HEK293 (cell line): ENCODE measurements around the gene HDHD5.

ENCODE experiments used
- AEBP2 ChIP-seq: fragments of 450-650 bp; formaldehyde crosslinking; IDR thresholded peaks from 2 replicates; pipeline ENCODE4 v1.5.1; 2016; ENCODE audit warnings: missing biosample characterization, missing genetic modification characterization, borderline replicate concordance
- BCL11A ChIP-seq: fragments of 450-650 bp; formaldehyde crosslinking; IDR thresholded peaks from 2 replicates; pipeline ENCODE4 v1.5.1; 2016; ENCODE audit warnings: low read depth, missing biosample characterization, missing genetic modification characterization
- EGR2 ChIP-seq: fragments of 450-650 bp; formaldehyde crosslinking; IDR thresholded peaks from 2 replicates; pipeline ENCODE4 v1.5.1; 2016; ENCODE audit warnings: low read depth, missing biosample characterization, missing genetic modification characterization
- FEZF1 ChIP-seq: fragments of 450-650 bp; formaldehyde crosslinking; IDR thresholded peaks from 2 replicates; pipeline ENCODE4 v1.5.1; 2016; ENCODE audit warnings: missing biosample characterization, missing genetic modification characterization
- GLI2 ChIP-seq: fragments of 450-650 bp; formaldehyde crosslinking; IDR thresholded peaks from 2 replicates; pipeline ENCODE4; 2017; ENCODE audit warnings: missing biosample characterization, missing genetic modification characterization, low read depth, borderline replicate concordance
- INSM2 ChIP-seq: fragments of 450-650 bp; formaldehyde crosslinking; IDR thresholded peaks from 2 replicates; pipeline ENCODE4 v1.5.1; 2016; ENCODE audit warnings: missing biosample characterization, missing genetic modification characterization
- KLF16 ChIP-seq: fragments of 450-650 bp; formaldehyde crosslinking; IDR thresholded peaks from 2 replicates; pipeline ENCODE4 v1.5.1; 2017; ENCODE audit warnings: missing biosample characterization, missing genetic modification characterization
- KLF17 ChIP-seq: fragments of 450-650 bp; formaldehyde crosslinking; IDR thresholded peaks from 2 replicates; pipeline ENCODE4 v1.5.1; 2016; ENCODE audit warnings: missing biosample characterization, missing genetic modification characterization
- KLF8 ChIP-seq: fragments of 450-650 bp; formaldehyde crosslinking; IDR thresholded peaks from 2 replicates; pipeline ENCODE4 v1.5.1; 2016; ENCODE audit warnings: missing biosample characterization, missing genetic modification characterization
- OSR2 ChIP-seq: fragments of 450-650 bp; formaldehyde crosslinking; IDR thresholded peaks from 2 replicates; pipeline ENCODE4 v1.5.1; 2016; ENCODE audit warnings: missing biosample characterization, missing genetic modification characterization
- WT1 ChIP-seq: fragments of 450-650 bp; formaldehyde crosslinking; IDR thresholded peaks from 2 replicates; pipeline ENCODE4 v1.5.1; 2016; ENCODE audit warnings: missing biosample characterization, missing genetic modification characterization
- ZBTB17 ChIP-seq: fragments of 450-650 bp; formaldehyde crosslinking; IDR thresholded peaks from 2 replicates; pipeline ENCODE4 v1.5.1; 2016; ENCODE audit warnings: missing biosample characterization, missing genetic modification characterization
- ZEB2 ChIP-seq: fragments of 450-650 bp; formaldehyde crosslinking; IDR thresholded peaks from 2 replicates; pipeline ENCODE4 v1.5.1; 2016; ENCODE audit warnings: missing biosample characterization, missing genetic modification characterization
- ZNF138 ChIP-seq: fragments of 450-650 bp; formaldehyde crosslinking; IDR thresholded peaks from 2 replicates; pipeline ENCODE4 v1.5.1; 2016; ENCODE audit warnings: missing biosample characterization, missing genetic modification characterization, borderline replicate concordance
- ZNF140 ChIP-seq: fragments of 450-650 bp; formaldehyde crosslinking; IDR thresholded peaks from 2 replicates; pipeline ENCODE4 v1.5.1; 2016; ENCODE audit warnings: missing biosample characterization, missing genetic modification characterization
- ZNF146 ChIP-seq: fragments of 450-650 bp; formaldehyde crosslinking; IDR thresholded peaks from 2 replicates; pipeline ENCODE4 v1.5.1; 2016; ENCODE audit warnings: missing biosample characterization, missing genetic modification characterization
- ZNF155 ChIP-seq: fragments of 450-650 bp; formaldehyde crosslinking; IDR thresholded peaks from 2 replicates; pipeline ENCODE4 v1.5.1; 2016; ENCODE audit warnings: missing biosample characterization, missing genetic modification characterization
- ZNF169 ChIP-seq: fragments of 450-650 bp; formaldehyde crosslinking; IDR thresholded peaks from 2 replicates; pipeline ENCODE4 v1.5.1; 2016; ENCODE audit warnings: missing biosample characterization, missing genetic modification characterization
- ZNF174 ChIP-seq: fragments of 450-650 bp; formaldehyde crosslinking; IDR thresholded peaks from 2 replicates; pipeline ENCODE4 v1.5.0; 2017; ENCODE audit warnings: missing biosample characterization, mild to moderate bottlenecking, missing genetic modification characterization
- ZNF2 ChIP-seq: fragments of 450-650 bp; formaldehyde crosslinking; IDR thresholded peaks from 2 replicates; pipeline ENCODE4 v1.5.1; 2016; ENCODE audit warnings: missing biosample characterization, missing genetic modification characterization
- ZNF214 ChIP-seq: fragments of 450-650 bp; formaldehyde crosslinking; IDR thresholded peaks from 2 replicates; pipeline ENCODE4 v1.5.1; 2017; ENCODE audit warnings: missing biosample characterization, mild to moderate bottlenecking, missing genetic modification characterization, borderline replicate concordance
- ZNF24 ChIP-seq: fragments of 450-650 bp; formaldehyde crosslinking; IDR thresholded peaks from 2 replicates; pipeline ENCODE4 v1.5.1; 2016; ENCODE audit warnings: missing biosample characterization, missing genetic modification characterization
- ZNF266 ChIP-seq: fragments of 450-650 bp; formaldehyde crosslinking; IDR thresholded peaks from 2 replicates; pipeline ENCODE4 v1.5.1; 2016; ENCODE audit warnings: missing biosample characterization, missing genetic modification characterization, low read depth
- ZNF292 ChIP-seq: fragments of 450-650 bp; formaldehyde crosslinking; IDR thresholded peaks from 2 replicates; pipeline ENCODE4 v1.5.1; 2016; ENCODE audit warnings: low read depth, missing biosample characterization, missing genetic modification characterization, borderline replicate concordance
- ZNF354C ChIP-seq: fragments of 450-650 bp; formaldehyde crosslinking; IDR thresholded peaks from 2 replicates; pipeline ENCODE4 v1.5.1; 2016; ENCODE audit warnings: missing biosample characterization, missing genetic modification characterization, low read depth, borderline replicate concordance
- ZNF48 ChIP-seq: fragments of 450-650 bp; formaldehyde crosslinking; IDR thresholded peaks from 2 replicates; pipeline ENCODE4 v1.5.1; 2016; ENCODE audit warnings: missing biosample characterization, missing genetic modification characterization
- ZNF501 ChIP-seq: fragments of 450-650 bp; formaldehyde crosslinking; IDR thresholded peaks from 2 replicates; pipeline ENCODE4 v1.5.1; 2016; ENCODE audit warnings: missing biosample characterization, missing genetic modification characterization
- ZNF530 ChIP-seq: fragments of 450-650 bp; formaldehyde crosslinking; IDR thresholded peaks from 2 replicates; pipeline ENCODE4 v1.5.1; 2016; ENCODE audit warnings: low read depth, missing biosample characterization, missing genetic modification characterization
- ZNF544 ChIP-seq: fragments of 450-650 bp; formaldehyde crosslinking; IDR thresholded peaks from 2 replicates; pipeline ENCODE4 v1.5.0; 2017; ENCODE audit warnings: missing biosample characterization, missing genetic modification characterization
- ZNF791 ChIP-seq: fragments of 450-650 bp; formaldehyde crosslinking; IDR thresholded peaks from 2 replicates; pipeline ENCODE4 v1.5.1; 2016; ENCODE audit warnings: missing biosample characterization, missing genetic modification characterization
- ZSCAN16 ChIP-seq: fragments of 450-650 bp; formaldehyde crosslinking; IDR thresholded peaks from 2 replicates; pipeline ENCODE4 v1.5.1; 2016; ENCODE audit warnings: missing biosample characterization, missing genetic modification characterization
- TF ChIP-seq, protein P1 (sequence below): fragments of 450-650 bp; IDR thresholded peaks from 2 replicates; pipeline ENCODE4 v1.5.1; 2018; ENCODE audit warnings: missing biosample characterization, missing genetic modification characterization
- TF ChIP-seq, protein P2 (sequence below): fragments of 450-650 bp; formaldehyde crosslinking; IDR thresholded peaks from 2 replicates; pipeline ENCODE4 v1.5.1; 2016; ENCODE audit warnings: missing biosample characterization, missing genetic modification characterization

HDHD5 gene

GRCh38 chr22:17121233-17122195 lies 37.6 kb downstream of the HDHD5 start, which contains the start of gene TMEM121B (continued):
- TF ChIP-seq KLF17 (tag by site-specific recombination) (peak; percentile 96), ZNF48 (tag by site-specific recombination) (no peak), ZNF791 (tag by site-specific recombination) (no peak), ZBTB17 (tag by site-specific recombination) (peak; percentile 48; the same call in 1 of the 2 replicates), KLF16 (tag by site-specific recombination) (peak; percentile 84), EGR2 (tag by site-specific recombination) (peak; percentile 75), INSM2 (tag by site-specific recombination) (no peak), OSR2 (tag by site-specific recombination) (no peak), ZNF292 (tag by site-specific recombination) (no peak), ZNF530 (tag by site-specific recombination) (no peak), ZNF169 (no peak), ZNF501 (0 out of 2 replicates have a peak, but pooled peaks have one; percentile 50), ZNF266 (tag by site-specific recombination) (no peak), ZNF544 (tag by site-specific recombination) (no peak), ZNF140 (tag by site-specific recombination) (no peak), ZNF214 (tag by site-specific recombination) (no peak), AEBP2 (tag by site-specific recombination) (no peak), ZNF354C (tag by site-specific recombination) (no peak), ZNF138 (tag by site-specific recombination) (no peak), ZSCAN16 (no peak), ZNF155 (tag by site-specific recombination) (no peak), KLF8 (tag by site-specific recombination) (peak; percentile 73), ZNF174 (tag by site-specific recombination) (no peak), BCL11A (no peak), WT1 (tag by site-specific recombination) (peak; percentile 50), GLI2 (tag by site-specific recombination) (no peak), ZNF24 (tag by site-specific recombination) (0 out of 2 replicates have a peak, but pooled peaks have one; percentile 52), ZEB2 (tag by site-specific recombination) (peak; percentile 71), FEZF1 (no peak), ZNF146 (no peak), ZNF2 (tag by site-specific recombination) (no peak)
- TF ChIP-seq, protein P1, sequence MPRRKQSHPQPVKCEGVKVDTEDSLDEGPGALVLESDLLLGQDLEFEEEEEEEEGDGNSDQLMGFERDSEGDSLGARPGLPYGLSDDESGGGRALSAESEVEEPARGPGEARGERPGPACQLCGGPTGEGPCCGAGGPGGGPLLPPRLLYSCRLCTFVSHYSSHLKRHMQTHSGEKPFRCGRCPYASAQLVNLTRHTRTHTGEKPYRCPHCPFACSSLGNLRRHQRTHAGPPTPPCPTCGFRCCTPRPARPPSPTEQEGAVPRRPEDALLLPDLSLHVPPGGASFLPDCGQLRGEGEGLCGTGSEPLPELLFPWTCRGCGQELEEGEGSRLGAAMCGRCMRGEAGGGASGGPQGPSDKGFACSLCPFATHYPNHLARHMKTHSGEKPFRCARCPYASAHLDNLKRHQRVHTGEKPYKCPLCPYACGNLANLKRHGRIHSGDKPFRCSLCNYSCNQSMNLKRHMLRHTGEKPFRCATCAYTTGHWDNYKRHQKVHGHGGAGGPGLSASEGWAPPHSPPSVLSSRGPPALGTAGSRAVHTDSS: no peak
- TF ChIP-seq, protein P2, sequence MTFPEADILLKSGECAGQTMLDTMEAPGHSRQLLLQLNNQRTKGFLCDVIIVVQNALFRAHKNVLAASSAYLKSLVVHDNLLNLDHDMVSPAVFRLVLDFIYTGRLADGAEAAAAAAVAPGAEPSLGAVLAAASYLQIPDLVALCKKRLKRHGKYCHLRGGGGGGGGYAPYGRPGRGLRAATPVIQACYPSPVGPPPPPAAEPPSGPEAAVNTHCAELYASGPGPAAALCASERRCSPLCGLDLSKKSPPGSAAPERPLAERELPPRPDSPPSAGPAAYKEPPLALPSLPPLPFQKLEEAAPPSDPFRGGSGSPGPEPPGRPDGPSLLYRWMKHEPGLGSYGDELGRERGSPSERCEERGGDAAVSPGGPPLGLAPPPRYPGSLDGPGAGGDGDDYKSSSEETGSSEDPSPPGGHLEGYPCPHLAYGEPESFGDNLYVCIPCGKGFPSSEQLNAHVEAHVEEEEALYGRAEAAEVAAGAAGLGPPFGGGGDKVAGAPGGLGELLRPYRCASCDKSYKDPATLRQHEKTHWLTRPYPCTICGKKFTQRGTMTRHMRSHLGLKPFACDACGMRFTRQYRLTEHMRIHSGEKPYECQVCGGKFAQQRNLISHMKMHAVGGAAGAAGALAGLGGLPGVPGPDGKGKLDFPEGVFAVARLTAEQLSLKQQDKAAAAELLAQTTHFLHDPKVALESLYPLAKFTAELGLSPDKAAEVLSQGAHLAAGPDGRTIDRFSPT (tag by site-specific recombination): peak; percentile 27; the same call in 1 of the 2 replicates
